Measurements from ENCODE around the gene ZNF22.

- TF ChIP-seq CTCF (IDR thresholded peaks at IDR 0.05) (no peak), POLR2AphosphoS5 (IDR thresholded peaks at IDR 0.05) (no peak), POLR2A (IDR thresholded peaks at IDR 0.05) (no peak)
Measured at GRCh38 chr10:44993226-44993921, 7.3 kb upstream of the ZNF22 start.

All from gastroesophageal sphincter (tissue), 3 donors.